ENCODE results near the gene NTM.

NTM gene

GRCh38 chr11:131924001-131924400 lies 553.6 kb downstream of the NTM start:
- ATAC-seq (replicated peaks; ENCODE audit: extremely low read depth, poor library complexity, severe bottlenecking): no peak
- Mint-ChIP-seq H3K27ac (ENCODE audit: low read depth) (no peak overlapping the region), H3K27me3 (no peaks in the 10 kb centered on the region), H3K4me1 (no peaks in the 10 kb centered on the region), H3K9me3 (peaks cover 9% of the 10 kb centered on the region), H3K4me3 (no peak overlapping the region), H3K36me3 (ENCODE audit: insufficient read depth) (no peaks in the 10 kb centered on the region)
- no peak for DNase-seq (ENCODE audit: low spot score in 2 of 2)

- no peaks in the 10 kb centered on the region for H3K27me3 Mint-ChIP-seq
- ATAC-seq (replicated peaks; ENCODE audit: extremely low read depth, poor library complexity, severe bottlenecking) (no peak), DNase-seq (ENCODE audit: low spot score in 2 of 2) (no peak)
- no peaks in the 10 kb centered on the region for H3K36me3 Mint-ChIP-seq (ENCODE audit: insufficient read depth)
- no peak overlapping the region for H3K27ac Mint-ChIP-seq (ENCODE audit: low read depth)
- H3K4me3 Mint-ChIP-seq: no peak overlapping the region
- peaks cover 9% of the 10 kb centered on the region for H3K9me3 Mint-ChIP-seq
- no peaks in the 10 kb centered on the region for H3K4me1 Mint-ChIP-seq
Observed at GRCh38 chr11:131924457-131925201, 554.2 kb downstream of the NTM start.

GRCh38 chr11:131925829-131926228 lies 555.4 kb downstream of the NTM start:
- Mint-ChIP-seq H3K4me3 (no peak overlapping the region), H3K27ac (ENCODE audit: low read depth) (no peak overlapping the region), H3K27me3 (no peaks in the 10 kb centered on the region), H3K9me3 (peaks cover 9% of the 10 kb centered on the region), H3K4me1 (no peaks in the 10 kb centered on the region), H3K36me3 (ENCODE audit: insufficient read depth) (no peaks in the 10 kb centered on the region)
- no peak for DNase-seq (ENCODE audit: low spot score in 2 of 2)
- no peak for ATAC-seq (replicated peaks; ENCODE audit: extremely low read depth, poor library complexity, severe bottlenecking)

GRCh38 chr11:131928992-131929391 lies 558.6 kb downstream of the NTM start:
- no peak overlapping the region for H3K27ac Mint-ChIP-seq (ENCODE audit: low read depth)
- no peaks in the 10 kb centered on the region for H3K36me3 Mint-ChIP-seq (ENCODE audit: insufficient read depth)
- no peaks in the 10 kb centered on the region for H3K27me3 Mint-ChIP-seq
- no peak for DNase-seq (ENCODE audit: low spot score in 2 of 2)
- no peaks in the 10 kb centered on the region for H3K4me1 Mint-ChIP-seq
- H3K9me3 Mint-ChIP-seq: no peaks in the 10 kb centered on the region
- H3K4me3 Mint-ChIP-seq: no peak overlapping the region
- ATAC-seq (replicated peaks; ENCODE audit: extremely low read depth, poor library complexity, severe bottlenecking): no peak

- Mint-ChIP-seq H3K4me1 (no peaks in the 10 kb centered on the region), H3K36me3 (ENCODE audit: insufficient read depth) (no peaks in the 10 kb centered on the region), H3K9me3 (peaks cover 6% of the 10 kb centered on the region), H3K27ac (ENCODE audit: low read depth) (no peak overlapping the region), H3K27me3 (no peaks in the 10 kb centered on the region), H3K4me3 (no peak overlapping the region)
- DNase-seq (ENCODE audit: low spot score in 2 of 2): no peak
- no peak for ATAC-seq (replicated peaks; ENCODE audit: extremely low read depth, poor library complexity, severe bottlenecking)
Observed at GRCh38 chr11:131932584-131933325, 562.3 kb downstream of the NTM start.

GRCh38 chr11:131934006-131934405 lies 563.6 kb downstream of the NTM start:
- Mint-ChIP-seq H3K9me3 (peaks cover 18% of the 10 kb centered on the region), H3K36me3 (ENCODE audit: insufficient read depth) (no peaks in the 10 kb centered on the region), H3K27me3 (no peaks in the 10 kb centered on the region), H3K4me1 (no peaks in the 10 kb centered on the region), H3K4me3 (no peak overlapping the region), H3K27ac (ENCODE audit: low read depth) (no peak overlapping the region)
- ATAC-seq (replicated peaks; ENCODE audit: extremely low read depth, poor library complexity, severe bottlenecking): no peak
- DNase-seq (ENCODE audit: low spot score in 2 of 2): no peak

GRCh38 chr11:131938351-131938751 lies 567.9 kb downstream of the NTM start:
- no peaks in the 10 kb centered on the region for H3K36me3 Mint-ChIP-seq (ENCODE audit: insufficient read depth)
- H3K27me3 Mint-ChIP-seq: no peaks in the 10 kb centered on the region
- no peak overlapping the region for H3K27ac Mint-ChIP-seq (ENCODE audit: low read depth)
- H3K4me3 Mint-ChIP-seq: no peak overlapping the region
- ATAC-seq (replicated peaks; ENCODE audit: extremely low read depth, poor library complexity, severe bottlenecking) (no peak), DNase-seq (ENCODE audit: low spot score in 2 of 2) (no peak)
- H3K4me1 Mint-ChIP-seq: no peaks in the 10 kb centered on the region
- peaks cover 23% of the 10 kb centered on the region for H3K9me3 Mint-ChIP-seq

- Mint-ChIP-seq H3K9me3 (peaks cover 17% of the 10 kb centered on the region), H3K27me3 (no peaks in the 10 kb centered on the region), H3K4me3 (no peak overlapping the region), H3K36me3 (ENCODE audit: insufficient read depth) (no peaks in the 10 kb centered on the region), H3K27ac (ENCODE audit: low read depth) (no peak overlapping the region), H3K4me1 (no peaks in the 10 kb centered on the region)
- DNase-seq (ENCODE audit: low spot score in 2 of 2) (no peak), ATAC-seq (replicated peaks; ENCODE audit: extremely low read depth, poor library complexity, severe bottlenecking) (no peak)
Observed at GRCh38 chr11:131940126-131940525, 569.7 kb downstream of the NTM start.

GRCh38 chr11:131942878-131943277 lies 572.5 kb downstream of the NTM start:
- ATAC-seq (replicated peaks; ENCODE audit: extremely low read depth, poor library complexity, severe bottlenecking): no peak
- H3K4me1 Mint-ChIP-seq: no peaks in the 10 kb centered on the region
- no peak overlapping the region for H3K27ac Mint-ChIP-seq (ENCODE audit: low read depth)
- H3K4me3 Mint-ChIP-seq: no peak overlapping the region
- H3K36me3 Mint-ChIP-seq (ENCODE audit: insufficient read depth): no peaks in the 10 kb centered on the region
- no peaks in the 10 kb centered on the region for H3K27me3 Mint-ChIP-seq
- H3K9me3 Mint-ChIP-seq: peaks cover 21% of the 10 kb centered on the region
- DNase-seq (ENCODE audit: low spot score in 2 of 2): no peak

GRCh38 chr11:131943295-131943694 lies 572.9 kb downstream of the NTM start:
- Mint-ChIP-seq H3K36me3 (ENCODE audit: insufficient read depth) (no peaks in the 10 kb centered on the region), H3K4me1 (no peaks in the 10 kb centered on the region), H3K9me3 (peaks cover 17% of the 10 kb centered on the region), H3K27ac (ENCODE audit: low read depth) (no peak overlapping the region), H3K27me3 (no peaks in the 10 kb centered on the region), H3K4me3 (no peak overlapping the region)
- ATAC-seq (replicated peaks; ENCODE audit: extremely low read depth, poor library complexity, severe bottlenecking): no peak
- DNase-seq (ENCODE audit: low spot score in 2 of 2): no peak

- H3K4me3 Mint-ChIP-seq: no peak overlapping the region
- peaks cover 5% of the 10 kb centered on the region for H3K9me3 Mint-ChIP-seq
- ATAC-seq (replicated peaks; ENCODE audit: extremely low read depth, poor library complexity, severe bottlenecking): no peak
- no peak for DNase-seq (ENCODE audit: low spot score in 2 of 2)
- H3K36me3 Mint-ChIP-seq (ENCODE audit: insufficient read depth): no peaks in the 10 kb centered on the region
- no peak overlapping the region for H3K27ac Mint-ChIP-seq (ENCODE audit: low read depth)
- H3K27me3 Mint-ChIP-seq: no peaks in the 10 kb centered on the region
- H3K4me1 Mint-ChIP-seq: no peaks in the 10 kb centered on the region
Observed at GRCh38 chr11:131944736-131945135, 574.3 kb downstream of the NTM start.

GRCh38 chr11:131945706-131946105 lies 575.3 kb downstream of the NTM start:
- Mint-ChIP-seq H3K4me3 (no peak overlapping the region), H3K4me1 (no peaks in the 10 kb centered on the region), H3K36me3 (ENCODE audit: insufficient read depth) (no peaks in the 10 kb centered on the region), H3K9me3 (peaks cover 14% of the 10 kb centered on the region), H3K27me3 (no peaks in the 10 kb centered on the region), H3K27ac (ENCODE audit: low read depth) (no peak overlapping the region)
- no peak for DNase-seq (ENCODE audit: low spot score in 2 of 2)
- ATAC-seq (replicated peaks; ENCODE audit: extremely low read depth, poor library complexity, severe bottlenecking): no peak

GRCh38 chr11:131947511-131947910 lies 577.1 kb downstream of the NTM start:
- DNase-seq (ENCODE audit: low spot score in 2 of 2): no peak
- H3K36me3 Mint-ChIP-seq (ENCODE audit: insufficient read depth): no peaks in the 10 kb centered on the region
- H3K4me3 Mint-ChIP-seq: no peak overlapping the region
- H3K27me3 Mint-ChIP-seq: no peaks in the 10 kb centered on the region
- no peak for ATAC-seq (replicated peaks; ENCODE audit: extremely low read depth, poor library complexity, severe bottlenecking)
- peaks cover 16% of the 10 kb centered on the region for H3K9me3 Mint-ChIP-seq
- H3K27ac Mint-ChIP-seq (ENCODE audit: low read depth): no peak overlapping the region
- H3K4me1 Mint-ChIP-seq: no peaks in the 10 kb centered on the region

Measured in central memory CD8-positive, alpha-beta T cell (primary cell).